BLaER1 treated with 17β-estradiol and CSF1 and Interleukin-3, amounts not matched to agents 10 nM and 100 nM (cell line): Measurements from ENCODE around the gene FRAS1.

Experiments used
- H3K27ac ChIP-seq, 11 experiments: shearing (Covaris generic); formaldehyde crosslinking; 2 replicates each; pipeline ENCODE4 v1.8.1; 2022
- H3K27me3 ChIP-seq, 11 experiments: shearing (Covaris generic); formaldehyde crosslinking; 2 replicates each; pipeline ENCODE4 v1.8.1; 2022
- H3K36me3 ChIP-seq, 11 experiments: shearing (Covaris generic); formaldehyde crosslinking; 2 replicates each; pipeline ENCODE4 v1.8.1; 2022
- H3K4me1 ChIP-seq, 10 experiments: shearing (Covaris generic); formaldehyde crosslinking; 2 replicates each; pipeline ENCODE4 v1.8.1; 2022
- H3K4me2 ChIP-seq, 11 experiments: shearing (Covaris generic); formaldehyde crosslinking; 2 replicates each; pipeline ENCODE4 v1.8.1; 2022
- H3K4me3 ChIP-seq, 10 experiments: shearing (Covaris generic); formaldehyde crosslinking; 2 replicates each; pipeline ENCODE4 v1.8.1; 2022
- H3K9ac ChIP-seq, 11 experiments: shearing (Covaris generic); formaldehyde crosslinking; 2 replicates each; pipeline ENCODE4 v1.8.1; 2022
- H3K9me3 ChIP-seq, 11 experiments: shearing (Covaris generic); formaldehyde crosslinking; replicated peaks in 1 of 11; 2 replicates each; pipeline ENCODE4 v1.8.1; 2022
- H4K20me1 ChIP-seq, 11 experiments: shearing (Covaris generic); formaldehyde crosslinking; 2 replicates each; pipeline ENCODE4 v1.8.1; 2022
- Cebpa-rat ChIP-seq, 11 experiments: shearing (Covaris generic); IDR thresholded peaks; 2 replicates each; pipeline ENCODE4 v1.8.1; 2022

FRAS1 gene

DNA sequence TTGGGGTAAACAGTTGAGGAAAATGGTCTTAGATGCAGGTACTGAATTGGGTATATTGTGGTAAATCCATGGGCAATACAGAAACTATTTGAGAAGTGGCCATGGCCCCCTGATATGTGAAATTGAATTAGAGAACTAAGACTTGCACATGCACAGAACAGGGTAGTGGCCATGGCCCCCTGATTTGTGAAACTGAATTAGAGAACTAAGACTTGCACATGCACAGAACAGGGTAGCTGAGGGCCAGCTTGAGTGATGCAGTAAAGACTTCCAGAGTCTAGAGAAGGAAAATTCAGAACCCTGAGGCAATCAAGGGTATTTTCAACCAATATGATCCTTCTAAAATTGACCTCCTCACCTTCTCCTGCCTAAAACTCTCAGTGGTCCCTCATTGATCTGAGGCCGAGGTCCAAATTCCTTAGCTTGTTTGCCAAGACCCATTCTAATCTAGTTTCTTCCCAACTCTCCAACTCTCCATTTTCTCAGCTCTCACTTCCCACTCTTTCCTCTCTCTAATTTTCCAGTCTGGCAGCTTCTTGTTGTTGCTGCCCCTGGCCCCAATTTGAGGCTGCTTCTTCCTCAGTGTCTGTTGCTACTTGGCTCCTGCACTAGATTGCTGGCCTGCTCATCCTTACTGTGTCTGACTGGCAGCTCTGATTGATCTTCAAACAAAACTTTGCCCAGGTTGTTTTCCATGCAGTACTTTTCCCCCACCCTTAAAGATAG is 72.4 kb downstream of the FRAS1 start:
- Histone ChIP-seq H3K9ac (no peak overlapping the region), H3K9me3 (no peaks in the 10 kb centered on the region), H3K4me2 (no peak overlapping the region), H3K27me3 (no peaks in the 10 kb centered on the region), H3K27ac (no peak overlapping the region), H3K4me1 (no peaks in the 10 kb centered on the region), H4K20me1 (no peaks in the 10 kb centered on the region), H3K36me3 (no peaks in the 10 kb centered on the region), H3K4me3 (no peak overlapping the region)
- no peak for TF ChIP-seq Cebpa-rat (IDR thresholded peaks at IDR 0.05)

DNA sequence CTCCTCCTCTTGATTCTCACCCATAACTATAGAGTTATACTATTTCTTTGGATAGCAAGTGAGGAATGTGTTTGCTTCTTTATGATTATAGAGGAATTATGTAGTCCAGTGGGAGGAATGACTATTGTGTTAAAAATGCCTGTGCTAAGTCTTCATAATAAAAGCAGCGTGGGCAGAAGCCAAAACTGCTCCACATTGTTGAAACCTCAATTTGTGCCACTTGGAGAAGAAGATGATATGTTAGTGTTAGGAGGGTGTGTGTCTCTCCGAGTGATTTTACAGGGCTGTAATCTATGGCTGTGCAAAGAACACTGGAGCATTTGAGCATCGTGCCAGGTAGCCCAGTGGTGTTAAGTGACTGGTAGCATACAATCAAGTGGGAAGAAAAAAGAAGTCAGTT is 74.3 kb downstream of the FRAS1 start:
- Histone ChIP-seq H3K4me2 (no peak overlapping the region), H3K9ac (no peak overlapping the region)

DNA sequence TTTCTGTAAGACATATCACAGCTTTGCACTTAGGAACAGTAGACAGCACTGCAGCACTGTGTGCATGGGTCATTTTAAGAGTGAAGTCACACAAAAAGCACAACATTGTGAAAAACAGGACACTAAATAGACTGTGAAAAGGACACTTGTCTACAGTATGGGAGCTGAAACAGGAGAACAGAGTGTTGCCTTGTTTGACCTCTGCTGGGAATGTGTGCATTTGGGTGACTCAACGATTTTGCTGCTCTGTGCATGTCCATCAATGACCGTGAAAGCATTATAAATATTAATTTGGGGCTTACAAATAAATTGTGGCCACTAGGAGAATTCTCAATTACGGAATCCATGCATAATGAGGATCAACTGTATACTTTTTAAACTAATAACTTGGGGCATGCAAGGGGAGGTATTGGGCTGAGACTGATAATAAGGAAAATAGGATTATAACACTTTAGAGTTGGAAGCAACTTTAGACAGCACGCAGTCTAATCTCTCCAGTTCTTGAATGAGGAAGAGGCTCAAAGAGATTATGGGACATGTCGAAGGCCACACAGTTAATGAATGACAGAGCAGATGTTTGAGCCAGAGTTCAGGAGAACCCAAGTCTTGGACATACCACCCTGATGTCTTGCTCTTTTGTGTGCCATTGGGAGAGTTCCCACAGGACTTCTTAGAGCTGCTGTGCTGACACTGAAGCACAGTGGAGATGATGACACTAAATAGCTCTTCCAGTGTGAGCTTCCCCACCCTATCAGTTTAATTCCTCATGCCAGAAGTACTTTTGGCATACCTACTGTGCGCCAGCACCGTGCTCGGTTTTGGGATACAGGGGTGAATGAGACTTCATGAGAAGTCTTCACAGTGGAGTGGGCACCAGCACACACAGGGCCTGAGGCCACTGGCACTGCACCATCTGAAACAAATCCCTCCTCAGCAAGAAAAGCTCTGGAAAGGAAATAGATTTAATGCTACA is 79.3 kb downstream of the FRAS1 start:
- no peak for TF ChIP-seq Cebpa-rat (IDR thresholded peaks at IDR 0.05)
- H3K27me3 ChIP-seq = no peaks in the 10 kb centered on the region
- no peak overlapping the region for H3K9ac ChIP-seq
- no peaks in the 10 kb centered on the region for H3K4me1 ChIP-seq
- no peaks in the 10 kb centered on the region for H3K36me3 ChIP-seq
- H3K4me2 ChIP-seq = no peak overlapping the region
- H4K20me1 ChIP-seq = no peaks in the 10 kb centered on the region
- no peak overlapping the region for H3K27ac ChIP-seq
- H3K9me3 ChIP-seq = no peaks in the 10 kb centered on the region
- no peak overlapping the region for H3K4me3 ChIP-seq

More for the DNA sequence above, 74.3 kb downstream of the FRAS1 start:
- H3K4me1 ChIP-seq = no peaks in the 10 kb centered on the region
- H4K20me1 ChIP-seq = no peaks in the 10 kb centered on the region
- no peaks in the 10 kb centered on the region for H3K9me3 ChIP-seq
- H3K27me3 ChIP-seq = no peaks in the 10 kb centered on the region
- H3K36me3 ChIP-seq = no peaks in the 10 kb centered on the region
- no peak overlapping the region for H3K4me3 ChIP-seq
- no peak for TF ChIP-seq Cebpa-rat (IDR thresholded peaks at IDR 0.05)
- H3K27ac ChIP-seq = no peak overlapping the region

DNA sequence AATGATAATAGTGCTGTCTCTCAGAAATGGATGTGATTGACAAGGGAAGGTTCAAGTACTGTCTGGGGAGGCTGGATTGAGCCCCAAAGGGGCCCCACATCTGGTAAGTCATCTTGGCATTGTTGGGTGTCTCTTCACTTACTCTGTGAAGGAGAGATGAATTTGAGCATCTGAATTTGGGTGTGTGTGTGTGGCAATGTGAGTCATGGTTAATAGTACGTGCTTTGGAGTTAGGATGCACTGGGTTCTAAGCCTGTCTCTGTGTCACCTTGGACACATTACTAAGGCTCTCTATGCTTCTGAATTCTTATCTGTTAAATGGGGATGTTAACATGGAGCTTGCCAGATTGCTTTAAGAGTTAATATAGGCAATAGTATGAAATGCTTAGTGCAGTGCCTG is 80.4 kb downstream of the FRAS1 start:
- Histone ChIP-seq H3K4me2 (no peak overlapping the region), H4K20me1 (no peaks in the 10 kb centered on the region), H3K27me3 (no peaks in the 10 kb centered on the region), H3K4me1 (no peaks in the 10 kb centered on the region), H3K9ac (no peak overlapping the region), H3K4me3 (no peak overlapping the region), H3K27ac (no peak overlapping the region), H3K36me3 (no peaks in the 10 kb centered on the region), H3K9me3 (no peaks in the 10 kb centered on the region; a peak in 1 of 22 replicates)
- no peak for TF ChIP-seq Cebpa-rat (IDR thresholded peaks at IDR 0.05)

DNA sequence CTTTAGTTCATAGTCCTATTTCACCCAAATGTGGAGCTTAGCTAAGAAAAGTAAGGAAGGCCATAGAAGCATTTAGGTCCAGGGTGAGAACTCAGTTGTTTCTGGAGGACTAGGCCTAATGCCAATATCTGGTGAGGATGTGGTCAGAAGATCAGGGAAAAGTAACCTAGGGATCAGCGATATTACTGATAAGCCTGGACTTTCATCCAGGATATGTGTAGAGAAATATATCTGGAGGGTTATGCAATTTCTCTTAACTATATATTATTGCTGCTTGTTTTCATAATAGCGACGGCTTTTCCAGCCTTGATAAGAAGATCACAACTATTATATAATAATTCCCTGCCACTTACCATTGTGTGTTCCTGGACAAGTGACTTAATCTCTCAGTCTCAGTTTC is 81.1 kb downstream of the FRAS1 start:
- Histone ChIP-seq H3K36me3 (no peaks in the 10 kb centered on the region), H3K4me3 (no peak overlapping the region), H3K27me3 (no peaks in the 10 kb centered on the region)

DNA sequence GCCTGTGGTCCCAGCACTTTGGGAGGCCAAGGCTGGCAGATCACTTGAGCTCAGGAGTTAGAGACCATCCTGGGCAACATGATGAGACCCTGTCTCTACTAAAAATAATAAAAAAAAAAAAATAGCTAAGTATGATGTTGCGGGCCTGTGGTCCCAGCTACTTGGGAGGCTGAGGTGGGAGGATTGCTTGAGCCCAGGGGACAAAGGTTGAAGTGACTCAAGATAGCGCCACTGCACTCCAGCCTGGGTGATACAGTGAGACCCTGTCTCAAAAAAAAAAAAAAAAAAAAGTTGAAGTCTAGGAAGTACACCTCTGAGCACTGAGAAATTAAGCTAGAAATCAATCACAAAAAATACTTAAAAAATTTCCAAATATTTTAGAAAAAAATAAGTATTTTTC is 86.5 kb downstream of the FRAS1 start:
- Histone ChIP-seq H3K27ac (no peak overlapping the region), H3K9ac (no peak overlapping the region), H3K27me3 (no peaks in the 10 kb centered on the region), H3K4me1 (no peaks in the 10 kb centered on the region), H3K4me2 (no peak overlapping the region), H4K20me1 (no peaks in the 10 kb centered on the region), H3K4me3 (no peak overlapping the region), H3K9me3 (no peaks in the 10 kb centered on the region; a peak in 1 of 22 replicates), H3K36me3 (no peaks in the 10 kb centered on the region)
- no peak for TF ChIP-seq Cebpa-rat (IDR thresholded peaks at IDR 0.05)

More for the DNA sequence above, 81.1 kb downstream of the FRAS1 start:
- TF ChIP-seq Cebpa-rat (IDR thresholded peaks at IDR 0.05) = no peak
- no peaks in the 10 kb centered on the region for H3K4me1 ChIP-seq
- H3K9ac ChIP-seq = no peak overlapping the region
- H3K4me2 ChIP-seq = no peak overlapping the region
- no peaks in the 10 kb centered on the region; a peak in 1 of 22 replicates for H3K9me3 ChIP-seq
- H4K20me1 ChIP-seq = no peaks in the 10 kb centered on the region
- H3K27ac ChIP-seq = no peak overlapping the region

DNA sequence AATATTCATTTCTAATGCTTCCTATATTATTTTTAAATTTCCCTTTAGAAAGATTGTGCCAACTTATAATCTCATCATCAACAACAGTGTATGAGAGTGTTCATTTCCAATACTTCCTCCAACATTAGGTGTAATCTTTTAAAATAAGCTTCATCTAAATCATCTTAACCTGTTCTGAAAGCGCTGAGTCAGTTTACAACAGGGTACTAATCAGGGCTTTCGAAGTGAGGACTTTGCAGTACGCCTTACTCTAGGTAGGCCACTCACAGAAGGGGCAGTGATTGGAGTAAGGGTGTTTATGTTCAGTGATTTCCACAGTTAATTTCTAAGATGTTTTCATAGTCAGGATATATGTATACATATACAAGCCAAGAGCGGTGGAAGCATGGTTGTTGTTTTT is 87.9 kb downstream of the FRAS1 start:
- no peaks in the 10 kb centered on the region for H3K36me3 ChIP-seq
- H4K20me1 ChIP-seq = no peaks in the 10 kb centered on the region
- no peaks in the 10 kb centered on the region for H3K27me3 ChIP-seq
- H3K9me3 ChIP-seq = no peaks in the 10 kb centered on the region; a peak in 1 of 22 replicates
- H3K4me1 ChIP-seq = no peaks in the 10 kb centered on the region
- no peak overlapping the region for H3K27ac ChIP-seq
- no peak overlapping the region for H3K4me2 ChIP-seq
- H3K4me3 ChIP-seq = no peak overlapping the region
- TF ChIP-seq Cebpa-rat (IDR thresholded peaks at IDR 0.05) = no peak
- H3K9ac ChIP-seq = no peak overlapping the region

DNA sequence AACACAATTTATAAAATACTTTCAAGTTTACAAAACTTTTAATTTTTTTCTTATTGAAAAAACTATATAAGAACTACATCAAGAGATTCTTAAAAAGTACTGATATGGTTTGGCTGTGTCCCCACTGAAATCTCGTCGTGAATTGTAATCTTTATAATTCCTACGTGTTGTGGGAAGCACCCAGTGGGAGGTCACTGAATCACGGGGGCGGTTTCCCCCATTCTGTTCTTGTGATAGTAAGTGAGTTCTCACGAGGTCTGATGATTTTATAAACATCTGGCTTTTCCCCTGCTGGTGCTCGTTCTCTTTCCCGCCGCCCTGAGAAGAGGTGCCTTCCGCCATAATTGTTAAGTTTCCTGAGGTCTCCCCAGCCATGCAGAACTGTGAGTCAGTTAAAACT is 88.5 kb downstream of the FRAS1 start:
- no peaks in the 10 kb centered on the region for H4K20me1 ChIP-seq
- no peaks in the 10 kb centered on the region for H3K27me3 ChIP-seq
- H3K4me1 ChIP-seq = no peaks in the 10 kb centered on the region
- H3K9me3 ChIP-seq = no peaks in the 10 kb centered on the region; a peak in 1 of 22 replicates
- no peak for TF ChIP-seq Cebpa-rat (IDR thresholded peaks at IDR 0.05)
- H3K27ac ChIP-seq = no peak overlapping the region
- H3K9ac ChIP-seq = no peak overlapping the region
- no peak overlapping the region for H3K4me3 ChIP-seq
- no peak overlapping the region for H3K4me2 ChIP-seq
- no peaks in the 10 kb centered on the region for H3K36me3 ChIP-seq

DNA sequence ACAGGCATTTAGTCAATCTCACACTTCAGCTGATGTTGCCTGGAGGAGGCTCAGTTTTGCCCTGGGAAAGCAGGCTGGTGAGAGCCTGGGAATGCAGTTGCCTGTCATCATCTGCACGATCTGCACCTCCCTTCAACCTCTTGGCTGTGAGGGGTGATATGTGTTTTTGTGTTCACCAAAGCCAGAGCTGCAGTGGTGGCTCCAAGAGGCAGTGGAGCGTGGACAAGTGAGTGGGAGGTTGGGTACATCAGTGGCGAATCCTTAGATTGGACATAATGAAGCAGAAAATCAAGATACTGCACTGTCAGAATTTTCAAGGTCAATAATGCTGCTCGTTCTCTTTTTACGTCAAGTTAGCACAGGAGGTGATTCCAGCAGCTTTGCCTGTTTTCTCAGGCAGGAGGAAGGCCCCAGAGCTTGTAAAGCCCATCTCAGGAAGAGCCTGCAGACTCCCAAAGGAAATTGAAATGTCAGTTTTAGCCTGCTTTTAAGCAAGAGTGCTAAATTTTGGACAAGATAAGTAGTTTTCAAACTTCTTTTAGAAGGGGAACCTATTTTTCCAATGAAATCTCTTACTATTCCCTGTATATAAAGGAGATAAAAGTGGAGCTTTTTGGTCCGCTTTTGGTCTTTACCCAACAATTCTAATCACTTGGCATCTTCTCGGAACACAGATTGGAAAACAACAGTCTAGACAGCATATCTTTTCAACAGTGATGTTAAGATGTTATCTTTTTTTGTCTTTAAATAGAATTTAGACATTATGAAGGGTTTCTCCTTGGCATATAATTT is 92.8 kb downstream of the FRAS1 start:
- H3K36me3 ChIP-seq = no peaks in the 10 kb centered on the region
- H3K4me1 ChIP-seq = no peaks in the 10 kb centered on the region
- H3K9me3 ChIP-seq = no peaks in the 10 kb centered on the region
- no peak for TF ChIP-seq Cebpa-rat (IDR thresholded peaks at IDR 0.05)
- no peak overlapping the region for H3K4me3 ChIP-seq
- H4K20me1 ChIP-seq = no peaks in the 10 kb centered on the region
- H3K4me2 ChIP-seq = no peak overlapping the region
- H3K9ac ChIP-seq = no peak overlapping the region
- H3K27me3 ChIP-seq = no peaks in the 10 kb centered on the region
- no peak overlapping the region for H3K27ac ChIP-seq
